Measurements from ENCODE around the gene SLC8A1. TPM values are rescaled to one million over a fixed set of nuclear protein-coding genes. Genes with fewer than 3 reads are reported as not detected.
"Not testable (repeated sequence)": the region's sequence is repeated elsewhere in the genome, so short reads cannot be mapped to it uniquely, and the experiment has no call there.

Gene SLC8A1
- total and polyA plus RNA-seq, 2 donors, result 26.9 to 280 TPM

DNA sequence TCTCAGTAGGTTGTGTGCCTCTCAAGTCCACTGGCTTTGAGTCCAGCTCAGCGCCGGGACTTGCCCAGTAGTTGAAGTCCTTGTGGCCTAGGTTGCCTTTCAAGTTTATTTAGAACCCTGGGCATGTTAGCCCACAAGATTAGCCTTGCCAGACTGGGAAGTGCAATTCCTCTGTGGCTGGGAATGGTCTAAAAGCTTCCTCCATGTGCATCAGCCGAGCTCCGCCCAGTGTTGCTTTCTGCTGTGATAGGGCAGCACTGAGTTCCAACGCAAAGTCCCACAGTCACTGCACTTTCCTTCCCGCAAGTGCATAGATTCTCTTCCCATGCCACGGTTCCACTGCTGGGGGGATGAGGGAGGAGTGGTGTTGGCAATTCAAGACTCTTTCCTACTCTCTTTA, 364.0 kb downstream of the SLC8A1 start:
- Histone ChIP-seq H3K4me3 (ENCODE audit: low read depth, low read length) (no peak overlapping the region), H3K4me1 (ENCODE audit: insufficient read depth) (no peaks in the 10 kb centered on the region), H3K36me3 (ENCODE audit: insufficient read depth) (no peaks in the 10 kb centered on the region), H3K27ac (ENCODE audit: low read depth) (no peak overlapping the region)
- 96% methylated on average over 7 of the region's 7 CpGs for WGBS
- DNase-seq (ENCODE audit: extremely low spot score), result no peak

- 69% methylated on average over 5 of the region's 5 CpGs for WGBS
- DNase-seq (ENCODE audit: extremely low spot score), result no peak
- Histone ChIP-seq H3K4me3 (ENCODE audit: low read depth, low read length) (no peak overlapping the region), H3K27ac (ENCODE audit: low read depth) (no peak overlapping the region), H3K4me1 (ENCODE audit: insufficient read depth) (no peaks in the 10 kb centered on the region), H3K36me3 (ENCODE audit: insufficient read depth) (no peaks in the 10 kb centered on the region)
These were observed 364.5 kb downstream of the SLC8A1 start for GRCh38 chr2:40087434-40087833.

- no peaks in the 10 kb centered on the region for H3K4me1 ChIP-seq (ENCODE audit: insufficient read depth)
- no peak for DNase-seq (ENCODE audit: extremely low spot score)
- no peak overlapping the region for H3K27ac ChIP-seq (ENCODE audit: low read depth)
- WGBS, result 95% methylated on average over 2 of the region's 2 CpGs
- no peak overlapping the region for H3K4me3 ChIP-seq (ENCODE audit: low read depth, low read length)
- H3K36me3 ChIP-seq (ENCODE audit: insufficient read depth), result no peaks in the 10 kb centered on the region
These were observed 366.1 kb downstream of the SLC8A1 start for GRCh38 chr2:40085786-40086185.

- DNase-seq (ENCODE audit: extremely low spot score); H3K4me3 ChIP-seq (ENCODE audit: low read depth, low read length); H3K27ac ChIP-seq (ENCODE audit: low read depth); H3K36me3 ChIP-seq (ENCODE audit: insufficient read depth); H3K4me1 ChIP-seq (ENCODE audit: insufficient read depth): not testable (repeated sequence)
These were observed 378.6 kb downstream of the SLC8A1 start for GRCh38 chr2:40073336-40073735.

GRCh38 chr2:40072442-40073232, 379.3 kb downstream of the SLC8A1 start:
- H3K27ac ChIP-seq (ENCODE audit: low read depth), result no peak overlapping the region
- DNase-seq (ENCODE audit: extremely low spot score), result no peak
- H3K4me1 ChIP-seq (ENCODE audit: insufficient read depth), result no peaks in the 10 kb centered on the region
- no peak overlapping the region for H3K4me3 ChIP-seq (ENCODE audit: low read depth, low read length)
- H3K36me3 ChIP-seq (ENCODE audit: insufficient read depth), result no peaks in the 10 kb centered on the region
- WGBS, result 97% methylated on average over 12 of the region's 12 CpGs

GRCh38 chr2:40062381-40062780, 389.5 kb downstream of the SLC8A1 start:
- Histone ChIP-seq H3K36me3 (ENCODE audit: insufficient read depth) (no peaks in the 10 kb centered on the region), H3K4me3 (ENCODE audit: low read depth, low read length) (no peak overlapping the region), H3K4me1 (ENCODE audit: insufficient read depth) (no peaks in the 10 kb centered on the region), H3K27ac (ENCODE audit: low read depth) (no peak overlapping the region)
- no peak for DNase-seq (ENCODE audit: extremely low spot score)
- 92% methylated on average over 1 of the region's 1 CpG for WGBS

GRCh38 chr2:40049781-40050180, 402.1 kb downstream of the SLC8A1 start:
- no peaks in the 10 kb centered on the region for H3K4me1 ChIP-seq (ENCODE audit: insufficient read depth)
- no peak overlapping the region for H3K4me3 ChIP-seq (ENCODE audit: low read depth, low read length)
- no peaks in the 10 kb centered on the region for H3K36me3 ChIP-seq (ENCODE audit: insufficient read depth)
- no peak overlapping the region for H3K27ac ChIP-seq (ENCODE audit: low read depth)
- 73% methylated on average over 1 of the region's 1 CpG for WGBS
- no peak for DNase-seq (ENCODE audit: extremely low spot score)

DNA sequence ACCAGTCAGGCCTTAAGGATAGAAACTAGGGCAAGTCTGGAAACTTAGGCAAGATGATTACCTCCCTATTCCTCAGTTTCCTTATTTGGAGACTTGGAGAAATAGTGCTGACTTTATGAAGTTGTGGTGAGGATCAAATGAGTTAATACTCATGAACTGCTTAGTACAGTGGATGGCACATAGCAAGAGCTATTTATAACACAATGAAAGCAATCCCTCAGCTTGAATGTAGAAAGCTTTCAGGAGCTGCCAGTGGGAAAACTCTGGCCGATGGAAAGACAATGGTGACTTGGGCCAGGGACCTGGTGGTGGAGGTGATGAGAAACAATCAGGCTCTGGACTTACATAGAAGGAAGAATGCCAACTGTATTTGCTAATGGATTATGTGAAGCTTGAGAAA, 403.4 kb downstream of the SLC8A1 start:
- no peaks in the 10 kb centered on the region for H3K36me3 ChIP-seq (ENCODE audit: insufficient read depth)
- H3K4me1 ChIP-seq (ENCODE audit: insufficient read depth), result no peaks in the 10 kb centered on the region
- WGBS, result 54% methylated on average over 1 of the region's 1 CpG
- no peak overlapping the region for H3K4me3 ChIP-seq (ENCODE audit: low read depth, low read length)
- DNase-seq (ENCODE audit: extremely low spot score), result no peak
- no peak overlapping the region for H3K27ac ChIP-seq (ENCODE audit: low read depth)

GRCh38 chr2:40047406-40047805, 404.5 kb downstream of the SLC8A1 start:
- Histone ChIP-seq H3K4me3 (ENCODE audit: low read depth, low read length) (no peak overlapping the region), H3K4me1 (ENCODE audit: insufficient read depth) (no peaks in the 10 kb centered on the region), H3K27ac (ENCODE audit: low read depth) (no peak overlapping the region), H3K36me3 (ENCODE audit: insufficient read depth) (no peaks in the 10 kb centered on the region)
- no peak for DNase-seq (ENCODE audit: extremely low spot score)
- WGBS, result 89% methylated on average over 3 of the region's 3 CpGs

Measured in urinary bladder (tissue), 4 donors.